Left lung (tissue), 10 donors: Measurements from ENCODE around the gene ESPNL. TPM values are rescaled to one million over a fixed set of nuclear protein-coding genes. Genes with fewer than 3 reads are reported as not detected.

ENCODE experiments used
- ATAC-seq: fragments of 200-7000 bp; cut with Tn5 transposase; one replicate; pipeline ENCODE4 v1.9.1; 2020; ENCODE audit warnings: moderate library complexity
- DNase-seq, 4 donors: peaks; one replicate each; pipeline ENCODE4 v3.0.0-alpha.2; 2013 to 2020
- H3K27ac ChIP-seq, 2 donors: fragments of 200-600 bp; sonication (generic) in 1 of 2; one replicate each; pipeline versions ENCODE4 v1.5.0 to v1.8.0; 2020 to 2021
- H3K27me3 ChIP-seq, 2 donors: fragments of 200-600 bp; sonication (generic) in 1 of 2; one replicate each; pipeline versions ENCODE4 v1.5.0 to v1.8.0; 2020 to 2021
- H3K36me3 ChIP-seq, 2 donors: fragments of 200-600 bp; sonication (generic) in 1 of 2; one replicate each; pipeline versions ENCODE4 v1.5.0 to v1.8.0; 2020 to 2021
- H3K4me1 ChIP-seq, 2 donors: fragments of 200-600 bp; one replicate each; pipeline ENCODE4 v1.8.0; 2021
- H3K4me3 ChIP-seq, 2 donors: fragments of 200-600 bp; sonication (generic) in 1 of 2; one replicate each; pipeline versions ENCODE4 v1.5.0 to v1.8.0; 2020 to 2021; ENCODE audit warnings: mild to moderate bottlenecking in 1 of 2
- H3K9me3 ChIP-seq, 2 donors: fragments of 200-600 bp; sonication (generic) in 1 of 2; one replicate each; pipeline versions ENCODE4 v1.5.0 to v1.8.0; 2020 to 2021
- intact Hi-C, 2 donors: fragments of 100-400 bp; cut with DNase I; formaldehyde crosslinking; loops; one replicate each; pipeline versions ENCODE4 v1.11.2 to v1.14.2; 2022
- polyA plus RNA-seq, 6 donors: library from polyadenylated mRNA; unstranded; fragments of 120-200 nt; gene quantifications; one replicate each; pipeline ENCODE4 v1.2.1, GENCODE V29; 2013; ENCODE audit not compliant: insufficient read length in 6 of 6
- total RNA-seq, 2 donors: library from RNA; stranded (reverse); fragmentation: NEBNext Ultra II Directional; extraction: Animal tissue kit (Norgen Biotek cat#: 25700); gene quantifications; one replicate each; pipeline ENCODE4 v1.2.1, GENCODE V29; 2021
- TF ChIP-seq, protein P1 (sequence below), 2 donors: fragments of 200-600 bp; sonication (generic) in 1 of 2; IDR thresholded peaks; one replicate each; pipeline versions ENCODE4 v1.5.0 to v1.8.0; 2021; ENCODE audit warnings: antibody characterized with exemption in 2 of 2
- donor health status: DM: no; HTN: yes; CAD: no.
- donor health status: DM: no; HTN: no; CAD: no.

The ESPNL gene
- total and polyA plus RNA-seq, 8 donors: 0.55 to 6.7 (median 2.0) TPM

- Histone ChIP-seq H3K4me3 (no peak overlapping the region), H3K27ac (no peak overlapping the region), H3K27me3 (peaks cover 32 to 83% of the 10 kb centered on the region in 2 donors), H3K36me3 (no peaks in the 10 kb centered on the region), H3K9me3 (no peaks in the 10 kb centered on the region), H3K4me1 (peaks cover 0 to 28% of the 10 kb centered on the region in 2 donors)
- TF ChIP-seq, protein P1, sequence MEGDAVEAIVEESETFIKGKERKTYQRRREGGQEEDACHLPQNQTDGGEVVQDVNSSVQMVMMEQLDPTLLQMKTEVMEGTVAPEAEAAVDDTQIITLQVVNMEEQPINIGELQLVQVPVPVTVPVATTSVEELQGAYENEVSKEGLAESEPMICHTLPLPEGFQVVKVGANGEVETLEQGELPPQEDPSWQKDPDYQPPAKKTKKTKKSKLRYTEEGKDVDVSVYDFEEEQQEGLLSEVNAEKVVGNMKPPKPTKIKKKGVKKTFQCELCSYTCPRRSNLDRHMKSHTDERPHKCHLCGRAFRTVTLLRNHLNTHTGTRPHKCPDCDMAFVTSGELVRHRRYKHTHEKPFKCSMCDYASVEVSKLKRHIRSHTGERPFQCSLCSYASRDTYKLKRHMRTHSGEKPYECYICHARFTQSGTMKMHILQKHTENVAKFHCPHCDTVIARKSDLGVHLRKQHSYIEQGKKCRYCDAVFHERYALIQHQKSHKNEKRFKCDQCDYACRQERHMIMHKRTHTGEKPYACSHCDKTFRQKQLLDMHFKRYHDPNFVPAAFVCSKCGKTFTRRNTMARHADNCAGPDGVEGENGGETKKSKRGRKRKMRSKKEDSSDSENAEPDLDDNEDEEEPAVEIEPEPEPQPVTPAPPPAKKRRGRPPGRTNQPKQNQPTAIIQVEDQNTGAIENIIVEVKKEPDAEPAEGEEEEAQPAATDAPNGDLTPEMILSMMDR (IDR thresholded peaks at IDR 0.05): no peak
- DNase-seq (no peak), ATAC-seq (no peak)
- intact Hi-C loops: no loop called here
Observed at GRCh38 chr2:238160206-238161129, 60.3 kb downstream of the ESPNL start.

DNA sequence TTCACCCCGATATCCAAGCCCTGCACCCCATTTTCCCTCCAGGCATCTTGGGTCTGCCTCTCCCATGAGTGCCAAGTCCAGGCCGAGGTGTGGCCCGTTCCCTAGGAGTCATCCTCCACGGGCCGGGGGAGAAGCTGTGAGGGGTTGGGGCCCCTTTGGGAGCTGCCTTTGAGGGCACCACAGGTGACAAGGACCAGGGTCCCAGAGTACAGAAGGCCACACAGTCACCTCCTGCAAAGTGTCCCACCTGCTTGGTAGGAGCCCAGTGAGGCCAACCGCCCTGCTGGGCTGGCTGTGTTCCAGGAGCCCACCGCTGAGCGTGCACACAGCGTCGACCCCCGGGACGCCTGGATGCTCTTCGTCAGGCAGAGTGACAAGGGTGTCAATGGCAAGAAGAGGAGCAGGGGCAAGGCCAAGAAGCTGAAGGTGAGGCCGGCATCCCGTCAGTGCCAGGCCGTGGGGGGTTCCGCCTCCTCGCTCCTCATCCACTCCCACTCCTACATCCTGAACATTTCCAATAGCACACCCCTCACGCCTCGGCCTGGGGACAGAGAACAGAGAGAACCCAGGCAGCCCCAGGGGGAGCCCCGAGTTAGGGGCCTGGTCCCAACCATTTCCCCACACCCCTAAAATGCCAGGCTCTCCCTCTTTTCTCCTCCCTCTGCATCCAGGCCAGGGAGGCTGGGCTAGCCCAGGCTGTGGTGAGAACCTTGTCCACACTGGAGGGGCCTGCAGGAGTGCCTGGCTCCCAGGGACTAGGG lies 61.3 kb downstream of the ESPNL start:
- Histone ChIP-seq H3K36me3 (no peaks in the 10 kb centered on the region), H3K9me3 (no peaks in the 10 kb centered on the region), H3K4me1 (peaks cover 0 to 28% of the 10 kb centered on the region in 2 donors), H3K27ac (no peak overlapping the region), H3K27me3 (peaks cover 32 to 83% of the 10 kb centered on the region in 2 donors), H3K4me3 (no peak overlapping the region)
- TF ChIP-seq, protein P1 (IDR thresholded peaks at IDR 0.05): no peak
- DNase-seq (no peak), ATAC-seq (no peak)
- intact Hi-C loops: no loop called here

DNA sequence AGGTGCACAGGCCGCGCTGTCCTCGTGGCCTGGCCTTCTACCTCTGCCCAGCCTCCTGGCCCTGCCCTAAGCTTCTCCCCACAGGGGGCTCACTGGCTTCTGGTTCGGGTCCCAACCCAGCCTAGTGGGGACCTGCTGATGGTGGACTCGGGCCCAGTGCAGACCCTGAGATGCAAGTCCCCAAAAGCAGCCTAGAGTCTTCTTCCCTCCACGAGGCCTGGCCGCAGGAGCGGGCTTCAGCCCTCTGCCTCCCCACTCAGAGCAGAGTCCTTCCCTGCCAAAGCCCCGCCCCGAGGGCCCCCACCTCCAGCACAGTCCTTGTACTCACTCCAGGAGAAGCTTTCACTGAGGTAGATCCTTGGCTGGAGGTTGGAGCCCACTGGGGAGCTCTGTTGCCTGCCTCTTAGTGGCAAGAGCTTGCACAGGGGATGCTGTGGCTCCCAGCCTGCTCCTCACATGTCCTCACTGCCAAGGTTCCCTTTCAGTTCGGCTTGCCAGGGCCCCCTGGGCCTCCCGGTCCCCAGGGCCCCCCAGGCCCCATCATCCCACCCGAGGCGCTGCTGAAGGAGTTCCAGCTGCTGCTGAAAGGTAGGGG lies 62.2 kb downstream of the ESPNL start:
- intact Hi-C loops: no loop called here
- Histone ChIP-seq H3K9me3 (no peaks in the 10 kb centered on the region), H3K4me1 (peaks cover 0 to 28% of the 10 kb centered on the region in 2 donors), H3K36me3 (peaks cover 0 to 9% of the 10 kb centered on the region in 2 donors), H3K27ac (no peak overlapping the region), H3K4me3 (no peak overlapping the region), H3K27me3 (peaks cover 32 to 80% of the 10 kb centered on the region in 2 donors)
- TF ChIP-seq, protein P1 (IDR thresholded peaks at IDR 0.05): no peak
- DNase-seq (no peak), ATAC-seq (no peak)

DNA sequence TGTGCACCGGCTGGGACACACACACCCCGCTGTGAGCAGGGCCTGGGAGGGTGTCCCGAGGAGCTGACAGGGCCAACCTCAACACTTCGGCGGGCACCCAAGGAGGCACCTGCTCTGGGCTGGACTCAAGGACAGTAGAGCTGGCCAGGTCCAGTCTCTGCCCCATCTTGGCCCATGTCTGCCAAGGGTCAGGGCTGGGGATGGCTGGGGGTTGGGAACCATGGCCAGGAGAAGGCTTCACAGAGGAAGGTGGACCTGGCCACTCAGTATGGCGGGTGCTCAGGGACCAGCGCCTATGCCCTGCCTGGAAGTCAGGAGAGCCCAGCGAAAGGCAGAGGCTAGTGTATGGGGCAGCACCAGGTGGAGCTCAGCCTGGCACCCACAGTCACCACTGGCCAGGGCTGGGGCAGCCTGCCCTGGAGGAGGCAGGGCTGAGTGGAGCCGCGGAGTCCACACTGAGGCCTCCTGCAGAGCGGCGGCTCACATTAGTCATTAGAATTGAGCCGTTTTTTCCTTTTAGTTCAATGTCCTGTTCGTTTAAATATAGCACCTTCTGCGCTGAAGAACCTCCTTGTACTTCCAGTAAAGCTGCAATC lies 62.8 kb downstream of the ESPNL start:
- H3K4me3 ChIP-seq: no peak overlapping the region
- peaks cover 32 to 74% of the 10 kb centered on the region in 2 donors for H3K27me3 ChIP-seq

More for the DNA sequence above, 62.8 kb downstream of the ESPNL start:
- Histone ChIP-seq H3K9me3 (no peaks in the 10 kb centered on the region), H3K27ac (no peak overlapping the region), H3K4me1 (peaks cover 0 to 28% of the 10 kb centered on the region in 2 donors), H3K36me3 (peaks cover 0 to 15% of the 10 kb centered on the region in 2 donors)
- intact Hi-C loops: no loop called here
- ATAC-seq: no peak
- DNase-seq: no peak
- TF ChIP-seq, protein P1 (IDR thresholded peaks at IDR 0.05): no peak
